A549 (cell line): ENCODE results near the gene PRR5L.

Experiments
- CEBPB ChIP-seq, 2 experiments: fragments of >200 bp in 1 of 2; sonication (Bioruptor Twin) in 1 of 2; formaldehyde crosslinking in 1 of 2; IDR thresholded peaks; 2 replicates each; pipeline ENCODE4 v1.6.1; 2012 to 2016
- EP300 ChIP-seq, 2 experiments: fragments of >200 bp; sonication (Bioruptor Twin); formaldehyde crosslinking; IDR thresholded peaks; 2 replicates in 1 of 2; 3 replicates in 1 of 2; pipeline ENCODE4 v1.6.1; 2016 to 2017
- HOXB5 ChIP-seq: fragments of 250-450 bp; sonication (Bioruptor Pico); IDR thresholded peaks from 2 replicates; pipeline ENCODE4 v1.5.0; 2020; ENCODE audit warnings: mild to moderate bottlenecking, moderate library complexity
- KDM1A ChIP-seq: fragments of 200-600 bp; sonication (generic); IDR thresholded peaks from 2 replicates; pipeline ENCODE4 v1.6.1; 2016; ENCODE audit warnings: low read depth, mild to moderate bottlenecking
- MAX ChIP-seq: IDR thresholded peaks from 2 replicates; pipeline ENCODE4 v1.6.1; 2012
- POLR2A ChIP-seq: IDR thresholded peaks from 2 replicates; pipeline ENCODE4 v1.6.1; 2012; ENCODE audit warnings: mild to moderate bottlenecking, low read length
- RAD21 ChIP-seq, 2 experiments: fragments of >200 bp in 1 of 2; sonication (Bioruptor Twin) in 1 of 2; formaldehyde crosslinking in 1 of 2; IDR thresholded peaks in 1 of 2; conservative IDR thresholded peaks in 1 of 2; 2 replicates in 1 of 2; 3 replicates in 1 of 2; pipeline ENCODE4 v1.6.1; 2012 to 2018; ENCODE audit warnings: inconsistent platforms in 1 of 2
- SMC3 ChIP-seq: fragments of >200 bp; sonication (Bioruptor Twin); formaldehyde crosslinking; IDR thresholded peaks from 3 replicates; pipeline ENCODE4 v1.6.1; 2018; ENCODE audit warnings: inconsistent platforms
- TP53 ChIP-seq: fragments of 250-450 bp; sonication (Bioruptor Pico); IDR thresholded peaks from 2 replicates; pipeline ENCODE4 v1.5.0; 2021; ENCODE audit warnings: mild to moderate bottlenecking, moderate library complexity
- TF ChIP-seq, protein P1 (sequence below): fragments of >200 bp; sonication (Bioruptor Twin); formaldehyde crosslinking; IDR thresholded peaks from 3 replicates; pipeline ENCODE4 v1.5.1; 2016
- TF ChIP-seq, protein P2 (sequence below): fragments of 250-450 bp; sonication (Bioruptor Pico); IDR thresholded peaks from 2 replicates; pipeline ENCODE4 v1.5.0; 2021; ENCODE audit warnings: mild to moderate bottlenecking, moderate library complexity, borderline replicate concordance

DNA sequence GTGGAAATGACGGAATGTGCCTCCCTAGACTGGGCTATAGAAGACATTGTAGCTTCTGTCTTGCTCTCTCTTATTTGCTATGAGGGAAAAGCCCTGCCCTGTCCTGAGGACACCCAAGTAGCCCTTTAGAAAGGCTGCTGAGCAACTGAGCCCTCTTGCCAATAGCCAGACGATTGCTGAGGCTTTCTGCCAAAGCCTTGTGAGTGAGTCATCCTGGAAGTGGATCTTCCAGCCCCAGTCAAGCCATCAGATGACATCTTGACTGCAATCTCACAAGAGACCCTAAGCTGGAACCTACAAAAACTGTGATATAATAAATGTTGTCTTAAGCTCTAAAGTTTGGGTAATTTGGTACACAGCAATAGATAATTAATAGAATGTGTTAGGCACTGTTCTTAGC is 217.9 kb downstream of the PRR5L start:
- TF ChIP-seq TP53 (CRISPR knock-in tag) (no peak), POLR2A (no peak), RAD21 (conservative IDR thresholded peaks at IDR 0.05 in 1 of 2, IDR thresholded peaks at IDR 0.05 in 1 of 2) (no peak), HOXB5 (CRISPR knock-in tag) (no peak), EP300 (IDR thresholded peaks at IDR 0.05) (no peak), KDM1A (no peak), SMC3 (no peak), CEBPB (IDR thresholded peaks at IDR 0.05) (no peak), MAX (no peak)
- TF ChIP-seq, protein P1, sequence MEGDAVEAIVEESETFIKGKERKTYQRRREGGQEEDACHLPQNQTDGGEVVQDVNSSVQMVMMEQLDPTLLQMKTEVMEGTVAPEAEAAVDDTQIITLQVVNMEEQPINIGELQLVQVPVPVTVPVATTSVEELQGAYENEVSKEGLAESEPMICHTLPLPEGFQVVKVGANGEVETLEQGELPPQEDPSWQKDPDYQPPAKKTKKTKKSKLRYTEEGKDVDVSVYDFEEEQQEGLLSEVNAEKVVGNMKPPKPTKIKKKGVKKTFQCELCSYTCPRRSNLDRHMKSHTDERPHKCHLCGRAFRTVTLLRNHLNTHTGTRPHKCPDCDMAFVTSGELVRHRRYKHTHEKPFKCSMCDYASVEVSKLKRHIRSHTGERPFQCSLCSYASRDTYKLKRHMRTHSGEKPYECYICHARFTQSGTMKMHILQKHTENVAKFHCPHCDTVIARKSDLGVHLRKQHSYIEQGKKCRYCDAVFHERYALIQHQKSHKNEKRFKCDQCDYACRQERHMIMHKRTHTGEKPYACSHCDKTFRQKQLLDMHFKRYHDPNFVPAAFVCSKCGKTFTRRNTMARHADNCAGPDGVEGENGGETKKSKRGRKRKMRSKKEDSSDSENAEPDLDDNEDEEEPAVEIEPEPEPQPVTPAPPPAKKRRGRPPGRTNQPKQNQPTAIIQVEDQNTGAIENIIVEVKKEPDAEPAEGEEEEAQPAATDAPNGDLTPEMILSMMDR: no peak
- TF ChIP-seq, protein P2, sequence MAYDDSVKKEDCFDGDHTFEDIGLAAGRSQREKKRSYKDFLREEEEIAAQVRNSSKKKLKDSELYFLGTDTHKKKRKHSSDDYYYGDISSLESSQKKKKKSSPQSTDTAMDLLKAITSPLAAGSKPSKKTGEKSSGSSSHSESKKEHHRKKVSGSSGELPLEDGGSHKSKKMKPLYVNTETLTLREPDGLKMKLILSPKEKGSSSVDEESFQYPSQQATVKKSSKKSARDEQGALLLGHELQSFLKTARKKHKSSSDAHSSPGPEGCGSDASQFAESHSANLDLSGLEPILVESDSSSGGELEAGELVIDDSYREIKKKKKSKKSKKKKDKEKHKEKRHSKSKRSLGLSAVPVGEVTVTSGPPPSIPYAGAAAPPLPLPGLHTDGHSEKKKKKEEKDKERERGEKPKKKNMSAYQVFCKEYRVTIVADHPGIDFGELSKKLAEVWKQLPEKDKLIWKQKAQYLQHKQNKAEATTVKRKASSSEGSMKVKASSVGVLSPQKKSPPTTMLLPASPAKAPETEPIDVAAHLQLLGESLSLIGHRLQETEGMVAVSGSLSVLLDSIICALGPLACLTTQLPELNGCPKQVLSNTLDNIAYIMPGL: no peak
